Testis (tissue), 2 donors: ENCODE measurements around the gene ITIH4.

Experiments used
- POLR2A ChIP-seq: fragments of 450-650 bp; IDR thresholded peaks from one replicate; pipeline ENCODE4 v1.6.1; 2017; ENCODE audit warnings: antibody characterized with exemption, mild to moderate bottlenecking, moderate library complexity
- TF ChIP-seq, protein P1 (sequence below), 3 experiments: fragments of 450-650 bp in 2 of 3; fragments of 200-600 bp in 1 of 3; sonication (generic) in 1 of 3; IDR thresholded peaks; one replicate each; pipeline ENCODE4 v1.5.1; 2016 to 2019; ENCODE audit warnings: antibody characterized with exemption in 3 of 3, mild to moderate bottlenecking in 2 of 3, moderate library complexity in 1 of 3

DNA sequence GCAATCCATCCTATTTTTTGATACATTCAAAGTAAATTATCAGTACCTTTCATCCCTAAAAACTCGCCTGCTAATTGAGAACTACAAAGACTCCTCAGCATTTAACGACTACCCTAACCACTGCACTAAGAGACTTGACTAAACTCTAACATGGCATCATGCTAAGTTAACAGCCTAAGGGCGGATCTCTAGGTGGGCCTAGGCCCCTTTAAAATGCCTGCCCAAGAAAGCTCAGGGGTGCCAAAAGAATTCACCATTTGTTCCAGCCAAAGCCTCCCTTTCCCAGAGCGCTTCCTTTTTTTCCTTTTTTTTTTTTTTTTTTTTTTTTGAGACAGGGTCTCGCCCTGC, 59.2 kb downstream of the ITIH4 start:
- TF ChIP-seq, protein P1, sequence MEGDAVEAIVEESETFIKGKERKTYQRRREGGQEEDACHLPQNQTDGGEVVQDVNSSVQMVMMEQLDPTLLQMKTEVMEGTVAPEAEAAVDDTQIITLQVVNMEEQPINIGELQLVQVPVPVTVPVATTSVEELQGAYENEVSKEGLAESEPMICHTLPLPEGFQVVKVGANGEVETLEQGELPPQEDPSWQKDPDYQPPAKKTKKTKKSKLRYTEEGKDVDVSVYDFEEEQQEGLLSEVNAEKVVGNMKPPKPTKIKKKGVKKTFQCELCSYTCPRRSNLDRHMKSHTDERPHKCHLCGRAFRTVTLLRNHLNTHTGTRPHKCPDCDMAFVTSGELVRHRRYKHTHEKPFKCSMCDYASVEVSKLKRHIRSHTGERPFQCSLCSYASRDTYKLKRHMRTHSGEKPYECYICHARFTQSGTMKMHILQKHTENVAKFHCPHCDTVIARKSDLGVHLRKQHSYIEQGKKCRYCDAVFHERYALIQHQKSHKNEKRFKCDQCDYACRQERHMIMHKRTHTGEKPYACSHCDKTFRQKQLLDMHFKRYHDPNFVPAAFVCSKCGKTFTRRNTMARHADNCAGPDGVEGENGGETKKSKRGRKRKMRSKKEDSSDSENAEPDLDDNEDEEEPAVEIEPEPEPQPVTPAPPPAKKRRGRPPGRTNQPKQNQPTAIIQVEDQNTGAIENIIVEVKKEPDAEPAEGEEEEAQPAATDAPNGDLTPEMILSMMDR (IDR thresholded peaks at IDR 0.05): no peak
- TF ChIP-seq POLR2A: no peak
